SJCRH30 (cell line): Measurements from ENCODE around the gene CGNL1. TPM values are rescaled to one million over a fixed set of nuclear protein-coding genes. Genes with fewer than 3 reads are reported as not detected.

ENCODE experiments used
- DNase-seq, 2 experiments: peaks; one replicate each; pipeline ENCODE4 v3.0.0-alpha.2; 2015 to 2020
- H3K27ac ChIP-seq: fragments of 250-450 bp; sonication (Bioruptor Pico); 2 replicates; pipeline ENCODE4 v1.5.1; 2020; ENCODE audit warnings: mild to moderate bottlenecking, moderate library complexity
- H3K27me3 ChIP-seq: fragments of 250-450 bp; sonication (Bioruptor Pico); 2 replicates; pipeline ENCODE4 v1.5.1; 2020; ENCODE audit warnings: mild to moderate bottlenecking, moderate library complexity
- H3K36me3 ChIP-seq: fragments of 250-450 bp; sonication (Bioruptor Pico); 2 replicates; pipeline ENCODE4 v1.5.1; 2020; ENCODE audit warnings: mild to moderate bottlenecking, moderate library complexity
- H3K4me1 ChIP-seq: fragments of 250-450 bp; sonication (Bioruptor Pico); 2 replicates; pipeline ENCODE4 v1.5.1; 2020; ENCODE audit warnings: mild to moderate bottlenecking, moderate library complexity
- H3K4me3 ChIP-seq: fragments of 250-450 bp; sonication (Bioruptor Pico); 2 replicates; pipeline ENCODE4 v1.5.1; 2020; ENCODE audit warnings: mild to moderate bottlenecking, moderate library complexity
- H3K9me3 ChIP-seq: fragments of 250-450 bp; sonication (Bioruptor Pico); replicated peaks from 2 replicates; pipeline ENCODE4 v1.5.1; 2020; ENCODE audit warnings: mild to moderate bottlenecking, moderate library complexity
- total RNA-seq: library from RNA; depleted of rRNA; stranded (reverse); fragments of >200 nt; shearing (Covaris generic); gene quantifications from 2 replicates; pipeline ENCODE4 v1.2.3, GENCODE V29; 2014; rRNA removed

The CGNL1 gene
- total RNA-seq, 1 experiment from 2014 or later: 5.5 TPM

DNA sequence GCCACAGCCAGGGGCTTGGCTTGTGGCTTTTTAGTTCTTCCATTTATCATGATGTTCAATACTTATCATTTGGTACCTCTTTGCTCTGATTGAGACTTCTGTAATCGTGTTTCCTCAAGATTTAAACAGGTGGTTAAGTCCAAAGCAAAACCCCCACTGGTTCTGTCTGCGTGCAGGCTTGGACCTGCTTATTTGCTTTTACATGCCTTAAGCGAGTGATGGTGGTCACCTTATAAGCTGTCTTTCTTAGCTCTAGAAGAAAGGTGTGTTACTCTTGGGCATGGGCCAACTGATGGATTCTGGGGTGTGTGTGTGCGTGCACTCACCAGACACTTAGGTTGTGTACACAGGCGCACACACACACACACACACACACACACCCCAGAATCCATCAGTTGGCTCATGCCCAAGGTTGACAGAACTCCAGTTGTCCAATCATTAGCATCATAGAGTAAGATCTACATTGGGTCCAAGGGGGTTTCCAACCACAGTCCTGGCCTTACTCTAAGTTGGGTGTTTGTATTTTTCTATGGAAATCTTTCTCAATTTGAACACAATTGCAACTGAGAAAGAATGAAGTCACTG is 216.6 kb downstream of the CGNL1 start:
- Histone ChIP-seq H3K27ac (no peak overlapping the region), H3K27me3 (no peaks in the 10 kb centered on the region), H3K36me3 (no peaks in the 10 kb centered on the region), H3K4me3 (peak overlapping the region; percentile 79), H3K9me3 (no peaks in the 10 kb centered on the region), H3K4me1 (peaks cover 26% of the 10 kb centered on the region)
- DNase-seq: no peak

GRCh38 chr15:57594479-57594878 is 218.2 kb downstream of the CGNL1 start:
- H3K36me3 ChIP-seq: no peaks in the 10 kb centered on the region
- no peak overlapping the region for H3K4me3 ChIP-seq
- H3K4me1 ChIP-seq: peaks cover 23% of the 10 kb centered on the region
- no peaks in the 10 kb centered on the region for H3K9me3 ChIP-seq
- no peak for DNase-seq
- no peaks in the 10 kb centered on the region for H3K27me3 ChIP-seq
- H3K27ac ChIP-seq: no peak overlapping the region

- no peaks in the 10 kb centered on the region for H3K9me3 ChIP-seq
- H3K4me1 ChIP-seq: peaks cover 17% of the 10 kb centered on the region
- H3K27me3 ChIP-seq: no peaks in the 10 kb centered on the region
- H3K27ac ChIP-seq: no peak overlapping the region
- H3K36me3 ChIP-seq: no peaks in the 10 kb centered on the region
- peak in 1 of 2 experiments; percentile 44 for DNase-seq
- no peak overlapping the region for H3K4me3 ChIP-seq
Observed at GRCh38 chr15:57595011-57595866, 218.9 kb downstream of the CGNL1 start.

- Histone ChIP-seq H3K4me3 (no peak overlapping the region), H3K27me3 (no peaks in the 10 kb centered on the region), H3K4me1 (peaks cover 17% of the 10 kb centered on the region), H3K9me3 (no peaks in the 10 kb centered on the region), H3K36me3 (no peaks in the 10 kb centered on the region), H3K27ac (no peak overlapping the region)
- no peak for DNase-seq
Observed at GRCh38 chr15:57596301-57596855, 220.1 kb downstream of the CGNL1 start.

GRCh38 chr15:57596978-57597377 is 220.7 kb downstream of the CGNL1 start:
- Histone ChIP-seq H3K27ac (no peak overlapping the region), H3K4me1 (peaks cover 17% of the 10 kb centered on the region), H3K36me3 (no peaks in the 10 kb centered on the region), H3K4me3 (no peak overlapping the region), H3K27me3 (no peaks in the 10 kb centered on the region), H3K9me3 (no peaks in the 10 kb centered on the region)
- no peak for DNase-seq

- H3K4me1 ChIP-seq: peaks cover 15% of the 10 kb centered on the region
- no peak overlapping the region for H3K4me3 ChIP-seq
- no peaks in the 10 kb centered on the region for H3K36me3 ChIP-seq
- DNase-seq: no peak
- no peaks in the 10 kb centered on the region for H3K27me3 ChIP-seq
- no peak overlapping the region for H3K27ac ChIP-seq
- no peaks in the 10 kb centered on the region for H3K9me3 ChIP-seq
Observed at GRCh38 chr15:57597431-57597830, 221.1 kb downstream of the CGNL1 start.

GRCh38 chr15:57598346-57598745 is 222.0 kb downstream of the CGNL1 start:
- H3K9me3 ChIP-seq: no peaks in the 10 kb centered on the region
- peaks cover 10% of the 10 kb centered on the region for H3K4me1 ChIP-seq
- H3K27ac ChIP-seq: no peak overlapping the region
- no peak for DNase-seq
- no peaks in the 10 kb centered on the region for H3K36me3 ChIP-seq
- no peaks in the 10 kb centered on the region for H3K27me3 ChIP-seq
- H3K4me3 ChIP-seq: no peak overlapping the region

GRCh38 chr15:57599296-57599810 is 223.0 kb downstream of the CGNL1 start:
- Histone ChIP-seq H3K27ac (no peak overlapping the region), H3K4me3 (no peak overlapping the region), H3K36me3 (no peaks in the 10 kb centered on the region), H3K27me3 (no peaks in the 10 kb centered on the region), H3K4me1 (peaks cover 15% of the 10 kb centered on the region), H3K9me3 (no peaks in the 10 kb centered on the region)
- no peak for DNase-seq

- no peak for DNase-seq
- H3K27ac ChIP-seq: no peak overlapping the region
- no peak overlapping the region for H3K4me3 ChIP-seq
- no peaks in the 10 kb centered on the region for H3K9me3 ChIP-seq
- no peaks in the 10 kb centered on the region for H3K27me3 ChIP-seq
- H3K4me1 ChIP-seq: peaks cover 14% of the 10 kb centered on the region
- H3K36me3 ChIP-seq: no peaks in the 10 kb centered on the region
Observed at GRCh38 chr15:57600197-57600596, 223.9 kb downstream of the CGNL1 start.

Other genes with a start within 250 kb of the CGNL1 start
- gene MYZAP, start 215.4 kb downstream of the CGNL1 start, total RNA-seq: 13.0 and 15.9 TPM in 2 replicates